Measurements from ENCODE around the gene PREX1. TPM values are rescaled to one million over a fixed set of nuclear protein-coding genes. Genes with fewer than 3 reads are reported as not detected.
A peak's percentile ranks its signal among the peaks of the same experiment; 100 is the strongest.

The PREX1 gene
- total and polyA plus RNA-seq, 2 donors (not counting 1 experiment from before 2014, with no cell fraction given) = 1.0 to 3.1 TPM

GRCh38 chr20:48724382-48724781, 103.4 kb downstream of the PREX1 start:
- TF ChIP-seq EZH2 (IDR thresholded peaks at IDR 0.05; ENCODE audit: low read length, missing control alignments) (no peak), CTCF (conservative IDR thresholded peaks at IDR 0.05 in 1 of 2, IDR thresholded peaks at IDR 0.05 in 1 of 2; ENCODE audit: low read depth in 1 of 2, low read length in 2 of 2) (no peak)
- no peak overlapping the region for H3K4me3 ChIP-seq (replicated peaks in 1 of 4; ENCODE audit: control extremely low read depth in 1 of 4, insufficient read depth in 1 of 4, low read depth in 3 of 4, low read length in 4 of 4)
- H3K9ac ChIP-seq (ENCODE audit: insufficient read depth, low read length) = no peak overlapping the region
- H3K9me3 ChIP-seq (ENCODE audit: control insufficient read depth, insufficient read depth, low read depth, low read length) = no peaks in the 10 kb centered on the region
- DNase-seq (ENCODE audit: low read depth in 2 of 2) = no peak
- H2AFZ ChIP-seq (ENCODE audit: low read length) = no peak overlapping the region
- peaks cover 18% of the 10 kb centered on the region for H3K4me1 ChIP-seq (ENCODE audit: control insufficient read depth, extremely low read depth, insufficient read depth, low read length)
- no peak overlapping the region for H3K4me2 ChIP-seq (ENCODE audit: extremely low read depth, insufficient read depth, low read length)
- no peak overlapping the region for H3K27ac ChIP-seq (ENCODE audit: insufficient read depth, low read length)
- no peaks in the 10 kb centered on the region for H3K79me2 ChIP-seq (ENCODE audit: control insufficient read depth, insufficient read depth, low read length)
- no peaks in the 10 kb centered on the region for H3K36me3 ChIP-seq (ENCODE audit: control insufficient read depth, insufficient read depth, low read length)
- no peaks in the 10 kb centered on the region for H4K20me1 ChIP-seq (ENCODE audit: control insufficient read depth, extremely low read depth, insufficient read depth, low read length)
- no peaks in the 10 kb centered on the region for H3K27me3 ChIP-seq (ENCODE audit: control insufficient read depth, insufficient read depth, low read length)

- Histone ChIP-seq H3K27ac (ENCODE audit: insufficient read depth, low read length) (no peak overlapping the region), H3K4me3 (replicated peaks in 1 of 4; ENCODE audit: control extremely low read depth in 1 of 4, insufficient read depth in 1 of 4, low read depth in 3 of 4, low read length in 4 of 4) (no peak overlapping the region), H3K79me2 (ENCODE audit: control insufficient read depth, insufficient read depth, low read length) (no peaks in the 10 kb centered on the region), H3K9ac (ENCODE audit: insufficient read depth, low read length) (no peak overlapping the region), H3K36me3 (ENCODE audit: control insufficient read depth, insufficient read depth, low read length) (no peaks in the 10 kb centered on the region), H2AFZ (ENCODE audit: low read length) (no peak overlapping the region), H3K4me2 (ENCODE audit: extremely low read depth, insufficient read depth, low read length) (peak overlapping the region; percentile 32), H4K20me1 (ENCODE audit: control insufficient read depth, extremely low read depth, insufficient read depth, low read length) (no peaks in the 10 kb centered on the region), H3K4me1 (ENCODE audit: control insufficient read depth, extremely low read depth, insufficient read depth, low read length) (peaks cover 18% of the 10 kb centered on the region), H3K9me3 (ENCODE audit: control insufficient read depth, insufficient read depth, low read depth, low read length) (no peaks in the 10 kb centered on the region), H3K27me3 (ENCODE audit: control insufficient read depth, insufficient read depth, low read length) (no peaks in the 10 kb centered on the region)
- peak in 1 of 2 donors; percentile 80 for DNase-seq (ENCODE audit: low read depth in 2 of 2)
- TF ChIP-seq CTCF (conservative IDR thresholded peaks at IDR 0.05 in 1 of 2, IDR thresholded peaks at IDR 0.05 in 1 of 2; ENCODE audit: low read depth in 1 of 2, low read length in 2 of 2) (peak in 1 of 2 donors; percentile 8), EZH2 (IDR thresholded peaks at IDR 0.05; ENCODE audit: low read length, missing control alignments) (no peak)
Observed at GRCh38 chr20:48723308-48724264, 104.2 kb downstream of the PREX1 start.

- DNase-seq (ENCODE audit: low read depth in 2 of 2) = peak; percentile 39 to 50
- no peak overlapping the region for H3K4me2 ChIP-seq (ENCODE audit: extremely low read depth, insufficient read depth, low read length)
- peak overlapping the region; percentile 67 for H3K27ac ChIP-seq (ENCODE audit: insufficient read depth, low read length)
- H2AFZ ChIP-seq (ENCODE audit: low read length) = no peak overlapping the region
- no peak overlapping the region for H3K9ac ChIP-seq (ENCODE audit: insufficient read depth, low read length)
- H3K27me3 ChIP-seq (ENCODE audit: control insufficient read depth, insufficient read depth, low read length) = no peaks in the 10 kb centered on the region
- TF ChIP-seq CTCF (conservative IDR thresholded peaks at IDR 0.05 in 1 of 2, IDR thresholded peaks at IDR 0.05 in 1 of 2; ENCODE audit: low read depth in 1 of 2, low read length in 2 of 2) (no peak), EZH2 (IDR thresholded peaks at IDR 0.05; ENCODE audit: low read length, missing control alignments) (no peak)
- H3K4me3 ChIP-seq (replicated peaks in 1 of 4; ENCODE audit: control extremely low read depth in 1 of 4, insufficient read depth in 1 of 4, low read depth in 3 of 4, low read length in 4 of 4) = no peak overlapping the region
- no peaks in the 10 kb centered on the region for H3K79me2 ChIP-seq (ENCODE audit: control insufficient read depth, insufficient read depth, low read length)
- H3K9me3 ChIP-seq (ENCODE audit: control insufficient read depth, insufficient read depth, low read depth, low read length) = no peaks in the 10 kb centered on the region
- peaks cover 18% of the 10 kb centered on the region for H3K4me1 ChIP-seq (ENCODE audit: control insufficient read depth, extremely low read depth, insufficient read depth, low read length)
- H4K20me1 ChIP-seq (ENCODE audit: control insufficient read depth, extremely low read depth, insufficient read depth, low read length) = no peaks in the 10 kb centered on the region
- H3K36me3 ChIP-seq (ENCODE audit: control insufficient read depth, insufficient read depth, low read length) = no peaks in the 10 kb centered on the region
Observed at GRCh38 chr20:48722737-48723191, 105.0 kb downstream of the PREX1 start.

Measured in fibroblast of lung (primary cell).